HEK293 (cell line): ENCODE results near the gene KLRF1.

Source experiments
- CTCF ChIA-PET: fragments of 350-600 bp; formaldehyde crosslinking; extraction: SDS; loops from one replicate; lab custom pipeline; 2021; ENCODE audit warnings: antibody characterized with exemption; lab: Yijun Ruan, JAX
- POLR2A ChIA-PET: fragments of 300-600 bp; formaldehyde crosslinking; extraction: SDS; loops from one replicate; lab custom pipeline; 2020; ENCODE audit warnings: antibody characterized with exemption, inconsistent platforms; lab: Yijun Ruan, JAX
- H3K27ac ChIP-seq: fragments of 200-500 bp; sonication (Bioruptor generic); 2 replicates; pipeline ENCODE4 v1.5.1; 2014; ENCODE audit warnings: low read depth, low read length, control low read depth, inconsistent platforms; ENCODE audit errors: extremely low read depth
- H3K36me3 ChIP-seq, 2 experiments: fragments of 200-500 bp in 1 of 2; sonication (Bioruptor generic) in 1 of 2; 1 replicate in 1 of 2; 2 replicates in 1 of 2; pipeline ENCODE4 v1.5.1; 2014 to 2017; ENCODE audit warnings: inconsistent platforms in 2 of 2, low read length in 2 of 2; ENCODE audit not compliant: control insufficient read depth in 2 of 2, insufficient read depth in 1 of 2
- H3K4me1 ChIP-seq: fragments of 200-500 bp; sonication (Bioruptor generic); 2 replicates; pipeline ENCODE4 v1.5.1; 2014; ENCODE audit warnings: mild to moderate bottlenecking, low read length, inconsistent platforms; ENCODE audit not compliant: control insufficient read depth, insufficient read depth
- H3K4me3 ChIP-seq: 2 replicates; pipeline ENCODE4 v1.5.1; 2011; ENCODE audit warnings: low read depth, mild to moderate bottlenecking, control low read depth, low read length, moderate library complexity
- H3K9me3 ChIP-seq: fragments of 200-500 bp; sonication (Bioruptor generic); 2 replicates; pipeline ENCODE4 v1.5.1; 2014; ENCODE audit warnings: low read depth, low read length, inconsistent platforms; ENCODE audit not compliant: control insufficient read depth, insufficient read depth
- CTCF ChIP-seq: fragments of 450-650 bp; formaldehyde crosslinking; IDR thresholded peaks from 2 replicates; pipeline ENCODE4 v1.5.1; 2016; ENCODE audit warnings: missing biosample characterization, missing genetic modification characterization
- HOXC10 ChIP-seq: sonication (generic); formaldehyde crosslinking; IDR thresholded peaks from 2 replicates; pipeline ENCODE4 v1.8.1; 2023; ENCODE audit warnings: mild to moderate bottlenecking, missing genetic modification reagents
- KLF16 ChIP-seq: fragments of 450-650 bp; formaldehyde crosslinking; IDR thresholded peaks from 2 replicates; pipeline ENCODE4 v1.5.1; 2017; ENCODE audit warnings: missing biosample characterization, missing genetic modification characterization
- PRDM2 ChIP-seq: fragments of 450-650 bp; formaldehyde crosslinking; IDR thresholded peaks from 2 replicates; pipeline ENCODE4 v1.5.1; 2016; ENCODE audit warnings: missing biosample characterization, missing genetic modification characterization, borderline replicate concordance
- RBAK ChIP-seq: fragments of 450-650 bp; formaldehyde crosslinking; IDR thresholded peaks from 2 replicates; pipeline ENCODE4 v1.5.1; 2016; ENCODE audit warnings: missing biosample characterization, missing genetic modification characterization
- SCRT2 ChIP-seq: fragments of 450-650 bp; formaldehyde crosslinking; IDR thresholded peaks from 2 replicates; pipeline ENCODE4 v1.5.1; 2016; ENCODE audit warnings: missing biosample characterization, missing genetic modification characterization
- YY1 ChIP-seq: fragments of 450-650 bp; formaldehyde crosslinking; IDR thresholded peaks from 2 replicates; pipeline ENCODE4 v1.5.1; 2018; ENCODE audit warnings: missing biosample characterization, missing genetic modification characterization
- ZBTB11 ChIP-seq: fragments of 450-650 bp; formaldehyde crosslinking; conservative IDR thresholded peaks from 2 replicates; pipeline ENCODE4 v1.5.1; 2016; ENCODE audit warnings: low read depth, missing biosample characterization, missing genetic modification characterization
- ZBTB6 ChIP-seq: fragments of 450-650 bp; formaldehyde crosslinking; IDR thresholded peaks from 2 replicates; pipeline ENCODE4 v1.5.1; 2017; ENCODE audit warnings: missing biosample characterization, missing genetic modification characterization
- ZBTB8A ChIP-seq: fragments of 450-650 bp; formaldehyde crosslinking; IDR thresholded peaks from 2 replicates; pipeline ENCODE4 v1.5.1; 2016; ENCODE audit warnings: missing biosample characterization, missing genetic modification characterization
- ZIC2 ChIP-seq: fragments of 450-650 bp; formaldehyde crosslinking; IDR thresholded peaks from 2 replicates; pipeline ENCODE4 v1.5.1; 2016; ENCODE audit warnings: missing biosample characterization, missing genetic modification characterization
- ZNF26 ChIP-seq: fragments of 450-650 bp; formaldehyde crosslinking; IDR thresholded peaks from 2 replicates; pipeline ENCODE4 v1.5.1; 2016; ENCODE audit warnings: missing biosample characterization, missing genetic modification characterization
- ZNF423 ChIP-seq: fragments of 450-650 bp; formaldehyde crosslinking; IDR thresholded peaks from 2 replicates; pipeline ENCODE4 v1.5.1; 2016; ENCODE audit warnings: missing biosample characterization, missing genetic modification characterization
- ZNF558 ChIP-seq: fragments of 450-650 bp; formaldehyde crosslinking; IDR thresholded peaks from 2 replicates; pipeline ENCODE4 v1.5.1; 2016; ENCODE audit warnings: missing biosample characterization, missing genetic modification characterization
- ZNF610 ChIP-seq: fragments of 450-650 bp; formaldehyde crosslinking; IDR thresholded peaks from 2 replicates; pipeline ENCODE4 v1.5.1; 2016; ENCODE audit warnings: missing biosample characterization, missing genetic modification characterization, borderline replicate concordance
- ZNF629 ChIP-seq: fragments of 450-650 bp; formaldehyde crosslinking; IDR thresholded peaks from 2 replicates; pipeline ENCODE4 v1.5.1; 2017; ENCODE audit warnings: missing biosample characterization, missing genetic modification characterization
- ZNF654 ChIP-seq: fragments of 450-650 bp; formaldehyde crosslinking; IDR thresholded peaks from 2 replicates; pipeline ENCODE4 v1.5.1; 2016; ENCODE audit warnings: low read depth, missing biosample characterization, missing genetic modification characterization
- ZNF664 ChIP-seq: fragments of 450-650 bp; formaldehyde crosslinking; IDR thresholded peaks from 2 replicates; pipeline ENCODE4 v1.5.1; 2016; ENCODE audit warnings: missing biosample characterization, missing genetic modification characterization
- ZSCAN5A ChIP-seq: fragments of 450-650 bp; formaldehyde crosslinking; IDR thresholded peaks from 2 replicates; pipeline ENCODE4 v1.5.1; 2016; ENCODE audit warnings: missing biosample characterization, missing genetic modification characterization

The KLRF1 gene

DNA sequence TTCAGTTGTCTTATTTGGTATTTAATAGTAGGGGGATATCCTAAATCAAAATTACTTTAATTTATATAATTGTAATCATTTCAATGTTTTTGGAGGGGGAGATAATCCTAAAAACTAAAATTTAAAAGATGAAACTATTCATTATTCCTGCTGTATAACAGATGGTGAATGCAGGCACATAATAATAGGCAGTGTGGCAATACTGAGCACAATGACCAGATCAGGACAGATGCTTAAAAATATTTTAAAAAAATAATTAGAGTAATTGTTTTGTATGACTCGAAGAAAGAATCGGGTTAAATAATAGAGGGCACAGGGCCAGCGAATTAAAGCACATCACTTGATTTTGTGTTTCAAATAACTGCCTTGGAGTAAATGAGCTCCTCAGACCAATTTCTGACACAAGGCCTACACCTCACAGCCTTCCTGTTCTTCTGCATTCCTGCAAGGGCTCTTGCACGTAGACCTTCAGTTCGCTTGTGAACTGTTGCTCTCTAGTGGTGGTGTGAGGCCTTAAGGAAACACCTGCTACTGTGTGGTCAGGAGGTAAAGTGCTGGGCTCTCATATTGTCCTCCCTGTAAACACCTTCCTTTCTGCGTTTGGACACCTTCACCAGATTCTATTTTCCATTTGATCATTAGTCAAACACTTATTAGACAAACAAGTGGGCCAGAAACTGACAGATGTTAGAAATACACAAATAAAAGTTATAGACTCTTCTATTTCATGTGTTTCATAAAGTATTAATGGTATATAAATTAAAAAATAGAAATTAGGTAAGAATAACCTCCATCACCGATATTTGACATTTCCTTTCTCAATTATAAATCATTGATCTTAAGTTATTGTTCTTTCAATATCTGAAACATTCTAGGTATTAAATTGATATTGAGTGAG, 29.3 kb upstream of the KLRF1 start:
- H3K4me1 ChIP-seq, result no peaks in the 10 kb centered on the region
- no peaks in the 10 kb centered on the region for H3K36me3 ChIP-seq
- ChIA-PET CTCF (interaction anchor here (0.6 to 6.9 kb wide), 7 partner anchors 10 to 212 kb away, joined by 3 to 99 read pairs (median 4); no protein-coding TSS in a partner anchor), POLR2A (no interaction called here)
- no peak overlapping the region for H3K27ac ChIP-seq
- TF ChIP-seq CTCF, result peak; percentile 75
- no peak for TF ChIP-seq ZBTB6
- TF ChIP-seq ZNF654 (tag by site-specific recombination), result peak; percentile 58
- no peak for TF ChIP-seq HOXC10
- TF ChIP-seq SCRT2, result 0 out of 2 replicates have a peak, but pooled peaks have one; percentile 33
- TF ChIP-seq YY1, result no peak
- no peaks in the 10 kb centered on the region for H3K9me3 ChIP-seq
- no peak overlapping the region for H3K4me3 ChIP-seq

DNA sequence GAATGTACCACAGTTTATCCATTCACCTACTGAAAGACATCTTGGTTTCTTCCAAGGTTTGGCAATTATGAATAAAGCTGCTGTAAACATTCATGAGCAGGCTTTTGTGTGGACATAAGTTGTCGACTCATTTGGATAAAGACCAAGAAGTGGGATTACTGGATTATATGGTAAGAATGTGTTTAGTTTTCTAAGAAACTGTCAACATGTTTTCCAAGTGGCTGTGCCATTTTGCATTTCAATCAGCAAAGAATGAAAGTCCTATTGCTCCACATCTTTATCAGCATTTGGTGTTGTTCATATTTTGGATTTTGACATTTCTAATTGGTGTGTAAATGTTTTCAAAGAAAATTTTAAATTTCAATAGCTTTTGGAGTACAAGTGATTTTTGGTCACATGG, 27.3 kb upstream of the KLRF1 start:
- no peaks in the 10 kb centered on the region for H3K9me3 ChIP-seq
- ChIA-PET POLR2A (no interaction called here), CTCF (interaction anchor here (1.0 to 6.9 kb wide), 5 partner anchors 8 to 49 kb away, joined by 3 to 99 read pairs (median 3); no protein-coding TSS in a partner anchor)
- no peaks in the 10 kb centered on the region for H3K36me3 ChIP-seq
- no peak overlapping the region for H3K27ac ChIP-seq
- H3K4me1 ChIP-seq, result no peaks in the 10 kb centered on the region
- no peak overlapping the region for H3K4me3 ChIP-seq
- TF ChIP-seq ZSCAN5A (no peak), PRDM2 (tag by site-specific recombination) (no peak), ZIC2 (tag by site-specific recombination) (no peak), KLF16 (tag by site-specific recombination) (no peak), ZNF610 (tag by site-specific recombination) (no peak), ZNF558 (tag by site-specific recombination) (no peak), ZBTB8A (tag by site-specific recombination) (no peak), ZNF629 (no peak), ZNF423 (tag by site-specific recombination) (no peak), ZBTB11 (no peak), RBAK (tag by site-specific recombination) (no peak), ZNF664 (no peak), ZNF26 (tag by site-specific recombination) (no peak)
